ENCODE data around the gene TRIB2. TPM values are rescaled to one million over a fixed set of nuclear protein-coding genes. Genes with fewer than 3 reads are reported as not detected.

TRIB2 gene
- polyA plus RNA-seq (2011; rRNA removed) (12.2 and 13.0 TPM in 2 replicates), polyA minus RNA-seq (2011; rRNA and poly(A)+ RNA removed) (17.6 and 20.9 TPM in 2 replicates)

- no peaks in the 10 kb centered on the region for H3K27me3 ChIP-seq (ENCODE audit: control insufficient read depth, insufficient read depth, low read length)
- peak within 1 kb of the TSS; percentile 89 for H3K27ac ChIP-seq (ENCODE audit: low read depth, low read length)
- H3K9me3 ChIP-seq (ENCODE audit: control insufficient read depth, insufficient read depth, low read length) = peaks cover 8% of the 10 kb centered on the region; the same call in 1 of the 2 replicates
- H3K4me3 ChIP-seq (ENCODE audit: low read depth, low read length) = peak within 1 kb of the TSS; percentile 87
- DNase-seq (ENCODE audit: low read depth, low spot score) = peak; percentile 65
- CTCF ChIA-PET = interaction anchor here (0.6 to 4.2 kb wide), 50 partner anchors 10 to 926 kb away, joined by 3 to 30 read pairs (median 4); no protein-coding TSS in a partner anchor
- POLR2A ChIA-PET = interaction anchor here (0.7 to 2.4 kb wide), 10 partner anchors 14 to 610 kb away, joined by 3 to 15 read pairs (median 4); no protein-coding TSS in a partner anchor
- no peak for TF ChIP-seq CTCF (IDR thresholded peaks at IDR 0.05; ENCODE audit: low read depth, low read length)
Measured at GRCh38 chr2:12716282-12717190, at the start of gene TRIB2. Gene TRIB2 (plus strand): TSS chr2:12716936. CDS start chr2:12718308, 1,372 bp downstream.

GRCh38 chr2:12669036-12669435 is 47.7 kb upstream of the TRIB2 start:
- DNase-seq (ENCODE audit: low read depth, low spot score) = no peak
- POLR2A ChIA-PET = no interaction called here
- CTCF ChIA-PET = no interaction called here
- Histone ChIP-seq H3K27ac (ENCODE audit: low read depth, low read length) (no peak overlapping the region), H3K4me3 (ENCODE audit: low read depth, low read length) (no peak overlapping the region), H3K9me3 (ENCODE audit: control insufficient read depth, insufficient read depth, low read length) (no peaks in the 10 kb centered on the region; the same call in 1 of the 2 replicates), H3K27me3 (ENCODE audit: control insufficient read depth, insufficient read depth, low read length) (no peaks in the 10 kb centered on the region)
- no peak for TF ChIP-seq CTCF (IDR thresholded peaks at IDR 0.05; ENCODE audit: low read depth, low read length)

GRCh38 chr2:12672711-12673315 is 43.9 kb upstream of the TRIB2 start:
- no peaks in the 10 kb centered on the region for H3K9me3 ChIP-seq (ENCODE audit: control insufficient read depth, insufficient read depth, low read length)
- POLR2A ChIA-PET = no interaction called here
- CTCF ChIA-PET = interaction anchor here (1.3 kb wide), 1 partner anchor 334 kb away, joined by 5 read pairs; no protein-coding TSS in a partner anchor
- H3K27ac ChIP-seq (ENCODE audit: low read depth, low read length) = no peak overlapping the region
- DNase-seq (ENCODE audit: low read depth, low spot score) = no peak
- no peaks in the 10 kb centered on the region for H3K27me3 ChIP-seq (ENCODE audit: control insufficient read depth, insufficient read depth, low read length)
- no peak for TF ChIP-seq CTCF (IDR thresholded peaks at IDR 0.05; ENCODE audit: low read depth, low read length)
- H3K4me3 ChIP-seq (ENCODE audit: low read depth, low read length) = no peak overlapping the region

GRCh38 chr2:12674644-12675328 is 42.0 kb upstream of the TRIB2 start:
- no peak for TF ChIP-seq CTCF (IDR thresholded peaks at IDR 0.05; ENCODE audit: low read depth, low read length)
- H3K27me3 ChIP-seq (ENCODE audit: control insufficient read depth, insufficient read depth, low read length) = no peaks in the 10 kb centered on the region
- ChIA-PET POLR2A (no interaction called here), CTCF (no interaction called here)
- no peak overlapping the region for H3K27ac ChIP-seq (ENCODE audit: low read depth, low read length)
- no peak overlapping the region for H3K4me3 ChIP-seq (ENCODE audit: low read depth, low read length)
- DNase-seq (ENCODE audit: low read depth, low spot score) = no peak
- H3K9me3 ChIP-seq (ENCODE audit: control insufficient read depth, insufficient read depth, low read length) = no peaks in the 10 kb centered on the region

Data from AG04450 (cell line).